Liver (tissue), 9 donors: ENCODE results near the gene SLC25A46. TPM values are rescaled to one million over a fixed set of nuclear protein-coding genes. Genes with fewer than 3 reads are reported as not detected.

ENCODE experiments used
- DNase-seq: peaks from one replicate; pipeline ENCODE4 v3.0.0-alpha.2; 2017; ENCODE audit warnings: low spot score
- H3K27ac ChIP-seq, 2 donors: one replicate each; pipeline ENCODE4 v1.7.0; 2013; ENCODE audit warnings: inconsistent platforms in 2 of 2, low read length in 2 of 2, control low read depth in 1 of 2, low read depth in 1 of 2, mild to moderate bottlenecking in 1 of 2
- H3K27me3 ChIP-seq, 4 donors: one replicate each; pipeline versions ENCODE4 v1.6.1 to v1.7.0; 2013; ENCODE audit warnings: low read length in 3 of 4, inconsistent platforms in 1 of 4, mild to moderate bottlenecking in 1 of 4, moderate library complexity in 1 of 4; ENCODE audit not compliant: control insufficient read depth in 4 of 4, insufficient read depth in 4 of 4
- H3K36me3 ChIP-seq, 4 donors: one replicate each; pipeline versions ENCODE4 v1.6.1 to v1.7.0; 2013; ENCODE audit warnings: low read length in 3 of 4, mild to moderate bottlenecking in 3 of 4, low read depth in 1 of 4, moderate library complexity in 1 of 4; ENCODE audit not compliant: control insufficient read depth in 4 of 4, insufficient read depth in 3 of 4
- H3K4me1 ChIP-seq, 4 donors: one replicate each; pipeline versions ENCODE4 v1.6.1 to v1.7.0; 2013; ENCODE audit warnings: low read length in 3 of 4, mild to moderate bottlenecking in 3 of 4, moderate library complexity in 1 of 4; ENCODE audit not compliant: control insufficient read depth in 4 of 4, insufficient read depth in 4 of 4
- H3K4me3 ChIP-seq, 3 donors: one replicate each; pipeline versions ENCODE4 v1.6.1 to v1.7.0; 2013; ENCODE audit warnings: low read length in 3 of 3, control low read depth in 1 of 3, low read depth in 1 of 3, mild to moderate bottlenecking in 1 of 3
- H3K9ac ChIP-seq, 2 donors: one replicate each; pipeline ENCODE4 v1.7.0; 2013; ENCODE audit warnings: low read length in 2 of 2, mild to moderate bottlenecking in 2 of 2, moderate library complexity in 2 of 2, control low read depth in 1 of 2, low read depth in 1 of 2
- H3K9me3 ChIP-seq, 4 donors: one replicate each; pipeline versions ENCODE4 v1.6.1 to v1.7.0; 2013; ENCODE audit warnings: low read length in 3 of 4; ENCODE audit not compliant: control insufficient read depth in 4 of 4
- ATF3 ChIP-seq: IDR thresholded peaks from 2 replicates; pipeline ENCODE4 v1.6.1; 2016; ENCODE audit warnings: antibody characterized with exemption
- EGR1 ChIP-seq, 2 donors: IDR thresholded peaks; 2 replicates each; pipeline ENCODE4 v1.6.1; 2016 to 2018; ENCODE audit warnings: antibody characterized with exemption in 2 of 2, low read depth in 2 of 2
- FOXA1 ChIP-seq: IDR thresholded peaks from 2 replicates; pipeline ENCODE4 v1.6.1; 2016; ENCODE audit warnings: antibody characterized with exemption
- GABPA ChIP-seq, 2 donors: IDR thresholded peaks in 1 of 2; conservative IDR thresholded peaks in 1 of 2; 2 replicates each; pipeline ENCODE4 v1.6.1; 2016; ENCODE audit warnings: antibody characterized with exemption in 2 of 2, mild to moderate bottlenecking in 1 of 2, moderate library complexity in 1 of 2
- HNF4G ChIP-seq: IDR thresholded peaks from 2 replicates; pipeline ENCODE4 v1.6.1; 2016; ENCODE audit warnings: antibody characterized with exemption
- NR2F2 ChIP-seq: IDR thresholded peaks from 2 replicates; pipeline ENCODE4 v1.6.1; 2016; ENCODE audit warnings: antibody characterized with exemption
- RXRA ChIP-seq, 2 donors: IDR thresholded peaks; 2 replicates each; pipeline ENCODE4 v1.6.1; 2017 to 2018; ENCODE audit warnings: antibody characterized with exemption in 2 of 2, mild to moderate bottlenecking in 1 of 2
- SP1 ChIP-seq: IDR thresholded peaks from 2 replicates; pipeline ENCODE4 v1.6.1; 2018; ENCODE audit warnings: antibody characterized with exemption, mild to moderate bottlenecking
- TAF1 ChIP-seq: conservative IDR thresholded peaks from 2 replicates; pipeline ENCODE4 v1.6.1; 2016; ENCODE audit warnings: antibody characterized with exemption, mild to moderate bottlenecking
- YY1 ChIP-seq: IDR thresholded peaks from 2 replicates; pipeline ENCODE4 v1.6.1; 2016; ENCODE audit warnings: antibody characterized with exemption, mild to moderate bottlenecking
- WGBS: extraction: QIAGEN DNeasy Blood & Tissue Kit; methylation state at CpG from one replicate; pipeline ENCODE4 v1.1.7; 2013; 5-methylcytosine and 5-hydroxymethylcytosine counted together
- polyA plus RNA-seq, 2 donors: library from polyadenylated mRNA; stranded (reverse) in 1 of 2; unstranded in 1 of 2; fragments of 200-250 nt in 1 of 2; fragments of >200 nt in 1 of 2; fragmentation: Nextera tagmentation in 1 of 2; extraction: Ambion mirVana in 1 of 2; gene quantifications; one replicate each; pipeline versions ENCODE4 v1.2.1 to v1.2.3, GENCODE V29; 2013 to 2015
- total RNA-seq, 2 donors: library from RNA; depleted of rRNA; stranded (reverse); fragments of >200 nt; gene quantifications; one replicate each; pipeline ENCODE4 v1.2.3, GENCODE V29; 2014
- TF ChIP-seq, protein P1 (sequence below): fragments of 150-350 bp; IDR thresholded peaks from 2 replicates; pipeline ENCODE4 v1.5.1; 2017; ENCODE audit warnings: improper control_type of control experiment, low read depth, low read length; ENCODE audit not compliant: missing input control
- TF ChIP-seq, protein P2 (sequence below): IDR thresholded peaks from 2 replicates; pipeline ENCODE4 v1.6.1; 2016; ENCODE audit warnings: antibody characterized with exemption, mild to moderate bottlenecking
- TF ChIP-seq, protein P3 (sequence below): IDR thresholded peaks from 2 replicates; pipeline ENCODE4 v1.6.1; 2016; ENCODE audit warnings: antibody characterized with exemption
- TF ChIP-seq, protein P4 (sequence below): IDR thresholded peaks from 2 replicates; pipeline ENCODE4 v1.6.1; 2016; ENCODE audit warnings: antibody characterized with exemption
- donor health status: healthy.
- donor health status: healthy.
- donor health status: healthy.
- donor health status: healthy.
- donor health status: healthy.

The SLC25A46 gene
- total and polyA plus RNA-seq, 4 donors: 18.6 to 54.5 (median 30.7) TPM

DNA sequence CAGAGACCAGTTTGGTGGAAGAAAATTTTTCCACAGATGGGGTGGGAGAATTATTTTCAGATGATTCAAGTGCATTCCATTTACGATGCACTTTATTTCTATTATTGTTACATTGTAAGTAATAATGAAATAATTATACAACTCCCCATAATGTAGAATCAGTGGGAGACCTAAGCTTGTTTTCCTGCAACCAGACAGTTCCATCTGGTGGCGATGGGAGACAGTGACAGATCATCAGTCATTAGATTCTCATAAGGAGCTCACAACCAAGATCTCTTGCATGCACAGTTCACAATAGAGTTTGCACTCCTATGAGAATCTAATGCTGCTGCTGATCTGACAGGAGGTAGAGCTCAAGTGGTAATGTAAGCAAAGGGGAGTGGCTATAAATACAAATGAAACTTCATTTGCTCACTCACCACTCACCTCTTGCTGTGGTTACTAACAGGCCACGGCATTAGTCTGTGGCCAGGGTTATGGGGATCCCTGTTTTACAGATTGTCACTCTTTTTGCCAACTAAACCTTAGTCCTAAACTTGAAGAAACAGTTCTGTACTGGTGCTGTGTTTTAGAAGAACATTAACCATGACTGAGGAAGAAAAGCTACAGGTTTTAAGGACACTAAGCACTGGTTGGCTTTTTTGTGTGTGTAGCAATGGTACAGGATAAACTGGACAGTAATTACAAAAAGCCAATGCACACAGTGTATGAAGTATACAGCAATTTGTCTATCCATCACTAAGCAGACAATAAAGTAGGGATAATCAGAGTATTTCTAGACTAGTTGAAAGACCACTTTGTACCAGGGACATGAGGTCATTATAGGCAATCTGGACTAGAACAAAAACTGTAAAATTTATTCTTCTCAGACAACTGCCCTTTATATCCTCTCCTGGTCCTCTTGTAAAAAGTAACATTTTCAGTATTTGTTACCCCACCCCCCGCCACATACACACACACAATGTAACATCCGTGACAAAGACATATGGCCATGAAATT, 22.3 kb upstream of the SLC25A46 start:
- WGBS: 90% methylated on average over 5 of the region's 5 CpGs
- no peak for TF ChIP-seq YY1
- H3K27me3 ChIP-seq: peaks cover 0 to 2% (median 0%) of the 10 kb centered on the region in 4 donors
- no peak overlapping the region for H3K27ac ChIP-seq
- no peak for DNase-seq
- H3K36me3 ChIP-seq: no peaks in the 10 kb centered on the region
- no peaks in the 10 kb centered on the region for H3K9me3 ChIP-seq
- H3K9ac ChIP-seq: no peak overlapping the region
- no peak overlapping the region for H3K4me3 ChIP-seq
- H3K4me1 ChIP-seq: no peaks in the 10 kb centered on the region

DNA sequence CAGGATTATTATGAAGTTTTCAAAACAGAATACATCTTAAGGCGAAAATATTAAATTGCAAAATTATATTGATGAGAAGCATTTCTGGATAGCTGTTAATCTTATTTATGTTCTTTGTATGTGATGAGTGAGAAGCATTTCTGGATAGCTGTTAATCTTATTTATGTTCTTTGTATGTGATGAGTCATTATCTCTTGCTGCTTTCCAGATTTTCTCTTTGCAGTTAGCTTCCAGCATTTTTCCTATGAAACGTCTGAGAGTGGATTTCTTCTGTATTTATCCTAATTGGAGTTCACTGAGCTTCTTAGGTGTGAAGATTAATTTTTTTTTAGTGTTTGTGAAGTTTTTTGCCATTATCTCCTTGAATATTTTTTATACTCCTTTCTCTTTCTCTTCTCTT, 20.5 kb upstream of the SLC25A46 start:
- Histone ChIP-seq H3K9me3 (no peaks in the 10 kb centered on the region), H3K4me1 (no peaks in the 10 kb centered on the region), H3K36me3 (no peaks in the 10 kb centered on the region), H3K27ac (no peak overlapping the region), H3K4me3 (no peak overlapping the region), H3K9ac (no peak overlapping the region), H3K27me3 (peaks cover 0 to 2% (median 0%) of the 10 kb centered on the region in 4 donors)
- TF ChIP-seq, protein P1, sequence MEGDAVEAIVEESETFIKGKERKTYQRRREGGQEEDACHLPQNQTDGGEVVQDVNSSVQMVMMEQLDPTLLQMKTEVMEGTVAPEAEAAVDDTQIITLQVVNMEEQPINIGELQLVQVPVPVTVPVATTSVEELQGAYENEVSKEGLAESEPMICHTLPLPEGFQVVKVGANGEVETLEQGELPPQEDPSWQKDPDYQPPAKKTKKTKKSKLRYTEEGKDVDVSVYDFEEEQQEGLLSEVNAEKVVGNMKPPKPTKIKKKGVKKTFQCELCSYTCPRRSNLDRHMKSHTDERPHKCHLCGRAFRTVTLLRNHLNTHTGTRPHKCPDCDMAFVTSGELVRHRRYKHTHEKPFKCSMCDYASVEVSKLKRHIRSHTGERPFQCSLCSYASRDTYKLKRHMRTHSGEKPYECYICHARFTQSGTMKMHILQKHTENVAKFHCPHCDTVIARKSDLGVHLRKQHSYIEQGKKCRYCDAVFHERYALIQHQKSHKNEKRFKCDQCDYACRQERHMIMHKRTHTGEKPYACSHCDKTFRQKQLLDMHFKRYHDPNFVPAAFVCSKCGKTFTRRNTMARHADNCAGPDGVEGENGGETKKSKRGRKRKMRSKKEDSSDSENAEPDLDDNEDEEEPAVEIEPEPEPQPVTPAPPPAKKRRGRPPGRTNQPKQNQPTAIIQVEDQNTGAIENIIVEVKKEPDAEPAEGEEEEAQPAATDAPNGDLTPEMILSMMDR: no peak
- TF ChIP-seq RXRA (IDR thresholded peaks at IDR 0.05): no peak
- TF ChIP-seq YY1: no peak
- TF ChIP-seq ATF3: no peak
- TF ChIP-seq, protein P2, sequence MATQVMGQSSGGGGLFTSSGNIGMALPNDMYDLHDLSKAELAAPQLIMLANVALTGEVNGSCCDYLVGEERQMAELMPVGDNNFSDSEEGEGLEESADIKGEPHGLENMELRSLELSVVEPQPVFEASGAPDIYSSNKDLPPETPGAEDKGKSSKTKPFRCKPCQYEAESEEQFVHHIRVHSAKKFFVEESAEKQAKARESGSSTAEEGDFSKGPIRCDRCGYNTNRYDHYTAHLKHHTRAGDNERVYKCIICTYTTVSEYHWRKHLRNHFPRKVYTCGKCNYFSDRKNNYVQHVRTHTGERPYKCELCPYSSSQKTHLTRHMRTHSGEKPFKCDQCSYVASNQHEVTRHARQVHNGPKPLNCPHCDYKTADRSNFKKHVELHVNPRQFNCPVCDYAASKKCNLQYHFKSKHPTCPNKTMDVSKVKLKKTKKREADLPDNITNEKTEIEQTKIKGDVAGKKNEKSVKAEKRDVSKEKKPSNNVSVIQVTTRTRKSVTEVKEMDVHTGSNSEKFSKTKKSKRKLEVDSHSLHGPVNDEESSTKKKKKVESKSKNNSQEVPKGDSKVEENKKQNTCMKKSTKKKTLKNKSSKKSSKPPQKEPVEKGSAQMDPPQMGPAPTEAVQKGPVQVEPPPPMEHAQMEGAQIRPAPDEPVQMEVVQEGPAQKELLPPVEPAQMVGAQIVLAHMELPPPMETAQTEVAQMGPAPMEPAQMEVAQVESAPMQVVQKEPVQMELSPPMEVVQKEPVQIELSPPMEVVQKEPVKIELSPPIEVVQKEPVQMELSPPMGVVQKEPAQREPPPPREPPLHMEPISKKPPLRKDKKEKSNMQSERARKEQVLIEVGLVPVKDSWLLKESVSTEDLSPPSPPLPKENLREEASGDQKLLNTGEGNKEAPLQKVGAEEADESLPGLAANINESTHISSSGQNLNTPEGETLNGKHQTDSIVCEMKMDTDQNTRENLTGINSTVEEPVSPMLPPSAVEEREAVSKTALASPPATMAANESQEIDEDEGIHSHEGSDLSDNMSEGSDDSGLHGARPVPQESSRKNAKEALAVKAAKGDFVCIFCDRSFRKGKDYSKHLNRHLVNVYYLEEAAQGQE: no peak
- DNase-seq: no peak
- 76% methylated on average over 2 of the region's 2 CpGs for WGBS

- 23% methylated on average over 17 of the region's 17 CpGs for WGBS
- H3K9ac ChIP-seq: peak within 1 kb of the TSS in 1 of 2 donors; percentile 79
- no peak within 1 kb of the TSS for H3K27ac ChIP-seq
- no peaks in the 10 kb centered on the region for H3K36me3 ChIP-seq
- DNase-seq: peak; percentile 66
- no peaks in the 10 kb centered on the region for H3K27me3 ChIP-seq
- H3K4me1 ChIP-seq: peaks cover 0 to 9% (median 3%) of the 10 kb centered on the region in 4 donors
- H3K9me3 ChIP-seq: no peaks in the 10 kb centered on the region
- TF ChIP-seq HNF4G (no peak), SP1 (no peak), FOXA1 (no peak), GABPA (IDR thresholded peaks at IDR 0.05 in 1 of 2, conservative IDR thresholded peaks at IDR 0.05 in 1 of 2) (peak in 1 of 2 donors; percentile 32), EGR1 (IDR thresholded peaks at IDR 0.05; ENCODE audit: low read depth in 2 of 2) (no peak), RXRA (IDR thresholded peaks at IDR 0.05) (no peak), NR2F2 (no peak), TAF1 (no peak)
- TF ChIP-seq, protein P3, sequence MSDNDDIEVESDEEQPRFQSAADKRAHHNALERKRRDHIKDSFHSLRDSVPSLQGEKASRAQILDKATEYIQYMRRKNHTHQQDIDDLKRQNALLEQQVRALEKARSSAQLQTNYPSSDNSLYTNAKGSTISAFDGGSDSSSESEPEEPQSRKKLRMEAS: peak; percentile 18
- TF ChIP-seq, protein P4, sequence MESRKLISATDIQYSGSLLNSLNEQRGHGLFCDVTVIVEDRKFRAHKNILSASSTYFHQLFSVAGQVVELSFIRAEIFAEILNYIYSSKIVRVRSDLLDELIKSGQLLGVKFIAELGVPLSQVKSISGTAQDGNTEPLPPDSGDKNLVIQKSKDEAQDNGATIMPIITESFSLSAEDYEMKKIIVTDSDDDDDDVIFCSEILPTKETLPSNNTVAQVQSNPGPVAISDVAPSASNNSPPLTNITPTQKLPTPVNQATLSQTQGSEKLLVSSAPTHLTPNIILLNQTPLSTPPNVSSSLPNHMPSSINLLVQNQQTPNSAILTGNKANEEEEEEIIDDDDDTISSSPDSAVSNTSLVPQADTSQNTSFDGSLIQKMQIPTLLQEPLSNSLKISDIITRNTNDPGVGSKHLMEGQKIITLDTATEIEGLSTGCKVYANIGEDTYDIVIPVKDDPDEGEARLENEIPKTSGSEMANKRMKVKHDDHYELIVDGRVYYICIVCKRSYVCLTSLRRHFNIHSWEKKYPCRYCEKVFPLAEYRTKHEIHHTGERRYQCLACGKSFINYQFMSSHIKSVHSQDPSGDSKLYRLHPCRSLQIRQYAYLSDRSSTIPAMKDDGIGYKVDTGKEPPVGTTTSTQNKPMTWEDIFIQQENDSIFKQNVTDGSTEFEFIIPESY: no peak
- peak within 1 kb of the TSS; percentile 51 to 76 (median 68) for H3K4me3 ChIP-seq
Measured at GRCh38 chr5:110726249-110727024, 12.4 kb upstream of the SLC25A46 start, which contains the start of gene TMEM232. Gene TMEM232, minus strand, starts transcription at chr5:110726671. Its CDS starts 59,319 bp downstream, at chr5:110667352.
